8988T (cell line): ENCODE data around the gene ATP13A3.

Experiments
- DNase-seq: peaks from one replicate; pipeline ENCODE4 v3.0.0; 2011

ATP13A3 gene

GRCh38 chr3:194387926-194388418, 98.8 kb downstream of the ATP13A3 start:
- DNase-seq, result no peak

GRCh38 chr3:194387276-194387675, 99.5 kb downstream of the ATP13A3 start:
- DNase-seq, result no peak

GRCh38 chr3:194386648-194387047, 100.2 kb downstream of the ATP13A3 start:
- DNase-seq, result no peak

GRCh38 chr3:194386066-194386465, 100.7 kb downstream of the ATP13A3 start:
- no peak for DNase-seq

- no peak for DNase-seq
Observed at GRCh38 chr3:194384569-194385001, 102.2 kb downstream of the ATP13A3 start.

- DNase-seq, result no peak
Observed at GRCh38 chr3:194384156-194384555, 102.6 kb downstream of the ATP13A3 start.

GRCh38 chr3:194383276-194383940, 103.4 kb downstream of the ATP13A3 start:
- DNase-seq, result no peak

GRCh38 chr3:194382892-194383223, 103.9 kb downstream of the ATP13A3 start:
- peak; percentile 17 for DNase-seq

GRCh38 chr3:194382196-194382891, 104.5 kb downstream of the ATP13A3 start:
- DNase-seq, result peak; percentile 6

GRCh38 chr3:194381460-194381875, 105.3 kb downstream of the ATP13A3 start:
- no peak for DNase-seq

- no peak for DNase-seq
Observed at GRCh38 chr3:194380326-194380725, 106.5 kb downstream of the ATP13A3 start.

- DNase-seq, result no peak
Observed at GRCh38 chr3:194379651-194380050, 107.2 kb downstream of the ATP13A3 start.

- no peak for DNase-seq
Observed at GRCh38 chr3:194379231-194379630, 107.6 kb downstream of the ATP13A3 start.

GRCh38 chr3:194377708-194378107, 109.1 kb downstream of the ATP13A3 start:
- no peak for DNase-seq

GRCh38 chr3:194376241-194376560, 110.6 kb downstream of the ATP13A3 start:
- DNase-seq, result no peak

- DNase-seq, result no peak
Observed at GRCh38 chr3:194375473-194376240, 111.1 kb downstream of the ATP13A3 start.

GRCh38 chr3:194374935-194375334, 111.9 kb downstream of the ATP13A3 start:
- no peak for DNase-seq

GRCh38 chr3:194373899-194374298, 112.9 kb downstream of the ATP13A3 start:
- DNase-seq, result no peak

GRCh38 chr3:194373028-194373427, 113.8 kb downstream of the ATP13A3 start:
- no peak for DNase-seq

- no peak for DNase-seq
Observed at GRCh38 chr3:194370753-194371152, 116.0 kb downstream of the ATP13A3 start.

- peak; percentile 86 for DNase-seq
Observed at GRCh38 chr3:194369522-194370279, 117.1 kb downstream of the ATP13A3 start, which contains the start of gene LRRC15. LRRC15 (minus strand) TSS chr3:194369743; CDS start chr3:194361043, 8,700 bp downstream.

GRCh38 chr3:194368918-194369317, 117.9 kb downstream of the ATP13A3 start:
- DNase-seq, result no peak
